Gastrocnemius medialis (tissue), 4 donors: Measurements from ENCODE around the gene DNAJB14.
A peak's percentile ranks its signal among the peaks of the same experiment; 100 is the strongest.

Source experiments
- CTCF ChIP-seq, 5 experiments: fragments of 450-650 bp in 3 of 5; fragments of 200-600 bp in 2 of 5; sonication (generic) in 2 of 5; IDR thresholded peaks in 4 of 5; conservative IDR thresholded peaks in 1 of 5; 1 replicate in 4 of 5; 2 replicates in 1 of 5; pipeline ENCODE4 v1.5.1; 2016 to 2019; ENCODE audit warnings: antibody characterized with exemption in 5 of 5, mild to moderate bottlenecking in 3 of 5, moderate library complexity in 3 of 5
- POLR2A ChIP-seq, 2 donors: fragments of 450-650 bp; IDR thresholded peaks; one replicate each; pipeline ENCODE4 v1.6.1; 2017; ENCODE audit warnings: antibody characterized with exemption in 2 of 2, mild to moderate bottlenecking in 2 of 2, moderate library complexity in 2 of 2

- TF ChIP-seq CTCF (IDR thresholded peaks at IDR 0.05 in 4 of 5, conservative IDR thresholded peaks at IDR 0.05 in 1 of 5) (no peak), POLR2A (IDR thresholded peaks at IDR 0.05) (peak; percentile 94 to 98)
Observed at GRCh38 chr4:99949999-99950912, 3.8 kb upstream of the DNAJB14 start, which contains the start of gene H2AZ1.
